Pancreas (tissue), 10 donors: ENCODE data around the gene GABARAPL1. TPM values are rescaled to one million over a fixed set of nuclear protein-coding genes. Genes with fewer than 3 reads are reported as not detected.

ENCODE experiments used
- ATAC-seq, 4 donors: fragments of 200-7000 bp; cut with Tn5 transposase; one replicate each; pipeline versions ENCODE4 v1.8.0 to v1.9.1; 2020; ENCODE audit warnings: mild to moderate bottlenecking in 4 of 4, moderate library complexity in 4 of 4
- DNase-seq, 6 donors: peaks; one replicate each; pipeline ENCODE4 v3.0.0-alpha.2; 2020
- FAIRE-seq: peaks from 2 replicates; lab custom pipeline; 2012; peaks lifted over from hg19 to GRCh38; lab: Jason Lieb, UNC
- H3K27ac ChIP-seq, 4 donors: fragments of 200-600 bp; sonication (generic); 1 replicate in 3 of 4; 2 replicates in 1 of 4; pipeline versions ENCODE4 v1.5.0 to v1.8.0; 2020
- H3K27me3 ChIP-seq, 4 donors: fragments of 200-600 bp; one replicate each; pipeline ENCODE4 v1.8.0; 2021
- H3K36me3 ChIP-seq, 3 donors: fragments of 200-600 bp; sonication (generic) in 1 of 3; one replicate each; pipeline versions ENCODE4 v1.5.0 to v1.8.0; 2020 to 2021
- H3K4me1 ChIP-seq, 3 donors: fragments of 200-600 bp; one replicate each; pipeline ENCODE4 v1.8.0; 2021
- H3K4me3 ChIP-seq, 4 donors: fragments of 200-600 bp; sonication (generic) in 2 of 4; one replicate each; pipeline versions ENCODE4 v1.5.0 to v1.8.0; 2020 to 2021
- H3K9me3 ChIP-seq, 4 donors: fragments of 200-600 bp; one replicate each; pipeline ENCODE4 v1.8.0; 2021
- WGBS, 2 donors: extraction: QIAGEN DNeasy Blood & Tissue Kit; methylation state at CpG; one replicate each; pipeline ENCODE4 v1.1.7; 2013; 5-methylcytosine and 5-hydroxymethylcytosine counted together
- intact Hi-C, 3 donors: fragments of 100-400 bp; cut with DNase I; formaldehyde crosslinking; loops; one replicate each; pipeline versions ENCODE4 v1.11.1 to v1.14.2; 2022
- polyA plus RNA-seq, 2 donors: library from polyadenylated mRNA; stranded (reverse); fragments of 200-250 nt; gene quantifications; one replicate each; pipeline ENCODE4 v1.2.3, GENCODE V29; 2013
- total RNA-seq, 6 donors: library from RNA; stranded (reverse); fragmentation: NEBNext Ultra II Directional in 4 of 6; extraction: Animal tissue kit (Norgen Biotek cat#: 25700) in 4 of 6; gene quantifications; one replicate each; pipeline versions ENCODE4 v1.2.1 to v1.2.4, GENCODE V29; 2021 to 2023
- TF ChIP-seq, protein P1 (sequence below), 4 donors: fragments of 200-600 bp; sonication (generic) in 3 of 4; IDR thresholded peaks; one replicate each; pipeline versions ENCODE4 v1.5.0 to v1.8.0; 2021; ENCODE audit warnings: antibody characterized with exemption in 4 of 4
- donor health status: healthy with polysubstance abuse.
- donor health status: DM: no; HTN: no; CAD: no; lungs with moderate emphysema.
- donor health status: DM: no; HTN: no; CAD: no.
- donor health status: control.
- donor health status: control.
- donor health status: Bipolar disorder and iron deficiency.
- donor health status: DM: yes; HTN: yes; CAD: no.
- donor health status: DM: no; HTN: no; CAD: no.
- donor health status: DM: no; HTN: no; CAD: no.
- donor health status: DM: yes; HTN: yes; CAD: no.

GABARAPL1 gene
- total and polyA plus RNA-seq, 8 donors = 51.1 to 111 (median 58.8) TPM

DNA sequence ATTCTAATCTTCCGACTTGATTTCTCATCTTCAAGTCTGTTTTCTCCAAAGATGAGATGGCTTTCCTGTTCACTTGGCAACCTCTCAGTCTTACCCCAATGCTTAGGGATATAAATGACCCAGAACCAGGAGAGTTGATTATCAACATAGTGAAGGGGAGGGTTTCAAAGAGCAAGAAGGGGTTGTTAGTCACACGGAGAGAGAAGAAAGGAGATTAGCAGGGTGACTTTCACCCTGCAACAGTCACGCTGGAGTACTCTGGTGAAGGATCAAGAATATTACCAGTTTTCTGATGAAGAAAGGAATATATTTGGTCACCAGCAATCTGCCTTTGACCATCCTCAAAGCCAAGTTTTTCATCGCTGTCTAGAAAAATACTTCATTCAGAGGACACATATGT is 33.9 kb upstream of the GABARAPL1 start, which contains the start of gene TMEM52B:
Gene TMEM52B, plus strand, starts transcription at position 212 of the 400 bp plus-strand sequence. CDS start 543 bp downstream, outside the sequence.
- H3K4me3 ChIP-seq = no peak within 1 kb of the TSS
- no peak within 1 kb of the TSS for H3K27ac ChIP-seq
- intact Hi-C loops = no loop called here
- WGBS, 2 donors = 58 to 59% methylated on average over 4 of the region's 4 CpGs
- FAIRE-seq = no peak
- H3K36me3 ChIP-seq = no peaks in the 10 kb centered on the region
- DNase-seq = no peak
- H3K27me3 ChIP-seq = peaks cover 0 to 4% (median 0%) of the 10 kb centered on the region in 4 donors
- TF ChIP-seq, protein P1, sequence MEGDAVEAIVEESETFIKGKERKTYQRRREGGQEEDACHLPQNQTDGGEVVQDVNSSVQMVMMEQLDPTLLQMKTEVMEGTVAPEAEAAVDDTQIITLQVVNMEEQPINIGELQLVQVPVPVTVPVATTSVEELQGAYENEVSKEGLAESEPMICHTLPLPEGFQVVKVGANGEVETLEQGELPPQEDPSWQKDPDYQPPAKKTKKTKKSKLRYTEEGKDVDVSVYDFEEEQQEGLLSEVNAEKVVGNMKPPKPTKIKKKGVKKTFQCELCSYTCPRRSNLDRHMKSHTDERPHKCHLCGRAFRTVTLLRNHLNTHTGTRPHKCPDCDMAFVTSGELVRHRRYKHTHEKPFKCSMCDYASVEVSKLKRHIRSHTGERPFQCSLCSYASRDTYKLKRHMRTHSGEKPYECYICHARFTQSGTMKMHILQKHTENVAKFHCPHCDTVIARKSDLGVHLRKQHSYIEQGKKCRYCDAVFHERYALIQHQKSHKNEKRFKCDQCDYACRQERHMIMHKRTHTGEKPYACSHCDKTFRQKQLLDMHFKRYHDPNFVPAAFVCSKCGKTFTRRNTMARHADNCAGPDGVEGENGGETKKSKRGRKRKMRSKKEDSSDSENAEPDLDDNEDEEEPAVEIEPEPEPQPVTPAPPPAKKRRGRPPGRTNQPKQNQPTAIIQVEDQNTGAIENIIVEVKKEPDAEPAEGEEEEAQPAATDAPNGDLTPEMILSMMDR (IDR thresholded peaks at IDR 0.05) = no peak
- no peaks in the 10 kb centered on the region for H3K9me3 ChIP-seq
- ATAC-seq = no peak
- no peaks in the 10 kb centered on the region for H3K4me1 ChIP-seq

DNA sequence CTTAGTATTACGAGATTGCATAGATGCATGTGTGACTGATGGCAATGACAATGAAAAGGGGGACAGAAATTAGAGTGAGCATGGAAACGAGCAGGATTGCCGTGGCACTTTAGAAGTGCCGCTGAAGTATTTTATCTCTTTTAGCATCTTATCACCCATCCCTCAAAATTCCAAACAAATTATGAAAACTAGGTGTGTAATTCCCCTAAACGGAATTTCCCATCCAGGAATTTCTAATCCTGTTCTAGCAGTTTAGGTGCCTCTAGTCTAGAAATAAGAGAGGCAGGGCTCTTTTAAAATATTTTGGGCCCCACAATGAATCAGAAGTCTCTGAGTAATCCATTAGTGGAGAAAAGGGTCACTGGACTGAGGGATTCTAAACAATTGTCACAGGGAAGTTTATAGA is 32.9 kb upstream of the GABARAPL1 start:
- DNase-seq (no peak), ATAC-seq (no peak), FAIRE-seq (no peak)
- Histone ChIP-seq H3K27ac (no peak overlapping the region), H3K9me3 (no peaks in the 10 kb centered on the region), H3K4me3 (no peak overlapping the region), H3K27me3 (peaks cover 0 to 4% (median 0%) of the 10 kb centered on the region in 4 donors), H3K36me3 (no peaks in the 10 kb centered on the region), H3K4me1 (no peaks in the 10 kb centered on the region)
- intact Hi-C loops = no loop called here
- 41 to 52% methylated on average over 5 of the region's 5 CpGs for WGBS, 2 donors
- TF ChIP-seq, protein P1 (IDR thresholded peaks at IDR 0.05) = no peak

DNA sequence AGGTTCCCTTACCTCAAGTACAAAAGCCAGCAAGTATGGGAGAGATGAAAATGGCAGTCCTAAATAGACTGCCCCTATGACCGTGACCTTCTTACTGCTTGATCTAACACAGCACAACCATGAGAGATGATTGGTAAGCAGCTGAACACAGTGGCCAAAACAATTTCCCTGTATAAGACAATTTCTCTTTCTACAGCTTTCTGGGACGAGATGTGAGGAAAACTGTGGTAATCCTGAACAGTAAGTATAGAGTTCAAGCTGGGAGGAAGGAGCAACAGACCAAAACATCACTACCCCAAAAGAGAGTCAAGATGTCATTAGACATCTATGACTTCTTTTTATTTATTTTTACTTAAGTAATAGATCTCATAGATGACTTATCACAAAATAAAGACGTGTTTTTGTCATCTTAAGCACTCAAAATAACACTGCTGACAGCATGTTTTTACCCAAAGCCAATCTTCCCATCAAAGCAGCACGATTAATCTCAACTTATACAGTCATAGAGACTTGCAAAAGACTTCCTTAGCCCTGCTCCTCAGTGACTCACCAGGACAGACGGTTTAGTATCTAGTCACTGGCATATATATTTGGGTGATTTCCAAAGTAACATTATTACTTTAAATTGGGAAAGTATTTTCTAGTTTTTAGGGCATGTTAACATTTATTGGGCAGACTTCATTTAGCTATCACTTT is 30.2 kb upstream of the GABARAPL1 start:
- ATAC-seq = peak in 2 of 4 donors; percentile 52 to 68
- Histone ChIP-seq H3K4me3 (no peak overlapping the region), H3K9me3 (no peaks in the 10 kb centered on the region), H3K36me3 (no peaks in the 10 kb centered on the region), H3K27ac (no peak overlapping the region), H3K4me1 (no peaks in the 10 kb centered on the region), H3K27me3 (peaks cover 0 to 7% (median 0%) of the 10 kb centered on the region in 4 donors)
- no peak for DNase-seq
- TF ChIP-seq, protein P1 (IDR thresholded peaks at IDR 0.05) = no peak
- FAIRE-seq = no peak
- intact Hi-C loops = no loop called here
- WGBS, 2 donors = 41 to 51% methylated on average over 5 of the region's 5 CpGs

DNA sequence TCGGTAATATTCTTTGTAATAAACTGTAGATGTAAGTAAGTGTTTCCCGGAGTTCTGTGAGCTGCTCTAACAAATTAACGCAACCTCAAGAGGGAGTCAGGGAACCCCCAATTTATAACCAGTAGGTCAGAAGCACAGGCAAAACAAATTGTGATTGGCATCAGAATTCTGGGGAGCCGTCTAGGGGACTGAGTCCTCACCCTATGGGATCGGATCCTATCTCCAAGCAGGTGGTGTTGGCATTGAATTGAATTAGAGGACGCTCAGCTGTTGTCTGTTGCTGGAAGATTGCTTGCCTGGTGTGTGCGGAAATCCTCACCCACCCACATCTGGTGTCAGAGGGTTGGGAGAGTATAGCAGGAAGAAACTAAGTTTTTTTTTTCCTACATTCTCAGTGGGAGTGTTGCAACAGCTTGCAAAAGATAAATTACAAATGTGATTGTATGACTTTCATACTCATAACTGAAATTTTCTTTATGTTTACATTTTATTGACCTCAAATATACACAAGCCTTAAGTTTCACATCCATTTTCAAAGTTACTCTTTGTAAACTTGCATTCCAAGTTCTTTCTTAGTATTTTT is 28.3 kb upstream of the GABARAPL1 start:
- Histone ChIP-seq H3K27ac (peak overlapping the region in 1 of 4 donors; percentile 15), H3K4me3 (no peak overlapping the region), H3K36me3 (no peaks in the 10 kb centered on the region), H3K27me3 (peaks cover 0 to 7% (median 0%) of the 10 kb centered on the region in 4 donors), H3K9me3 (no peaks in the 10 kb centered on the region), H3K4me1 (no peaks in the 10 kb centered on the region)
- intact Hi-C loops = no loop called here
- DNase-seq (no peak), ATAC-seq (peak in 2 of 4 donors; percentile 64), FAIRE-seq (no peak)
- TF ChIP-seq, protein P1 (IDR thresholded peaks at IDR 0.05) = no peak
- 45 to 63% methylated on average over 7 of the region's 7 CpGs for WGBS, 2 donors
